Ovary (tissue), 3 donors: ENCODE data around the gene DLG5.

Experiments used
- EP300 ChIP-seq: sonication (generic); formaldehyde crosslinking; IDR thresholded peaks from one replicate; pipeline ENCODE4 v1.6.1; 2017; ENCODE audit warnings: antibody characterized with exemption
- POLR2A ChIP-seq: fragments of 450-650 bp; IDR thresholded peaks from one replicate; pipeline ENCODE4 v1.6.1; 2017; ENCODE audit warnings: antibody characterized with exemption, mild to moderate bottlenecking, moderate library complexity
- TF ChIP-seq, protein P1 (sequence below), 3 donors: fragments of 450-650 bp in 2 of 3; fragments of 200-600 bp in 1 of 3; IDR thresholded peaks; one replicate each; pipeline versions ENCODE4 v1.5.1 to v1.8.0; 2016 to 2022; ENCODE audit warnings: antibody characterized with exemption in 3 of 3, mild to moderate bottlenecking in 1 of 3
- donor health status: DM: no; HTN: no; CAD: no.

DNA sequence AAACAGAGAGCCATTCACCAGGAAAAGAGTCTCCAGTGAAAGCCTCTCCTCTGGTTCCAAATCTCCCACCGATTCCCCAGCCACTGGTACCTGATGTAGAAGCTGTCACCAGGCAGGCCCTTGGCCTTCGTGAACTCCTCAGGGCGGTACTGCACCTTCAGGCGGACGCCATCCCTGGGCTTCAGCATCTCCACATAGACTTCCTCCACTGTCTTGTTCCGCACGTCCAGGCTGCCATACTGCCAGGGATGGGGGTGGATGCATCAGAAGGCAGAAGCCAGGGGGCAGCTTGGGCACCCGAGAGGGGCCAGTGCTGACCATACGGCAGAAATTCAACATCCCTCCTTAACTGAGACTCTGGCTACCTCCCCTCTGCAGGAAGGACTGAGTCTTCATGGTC lies 118.8 kb downstream of the DLG5 start:
- TF ChIP-seq, protein P1, sequence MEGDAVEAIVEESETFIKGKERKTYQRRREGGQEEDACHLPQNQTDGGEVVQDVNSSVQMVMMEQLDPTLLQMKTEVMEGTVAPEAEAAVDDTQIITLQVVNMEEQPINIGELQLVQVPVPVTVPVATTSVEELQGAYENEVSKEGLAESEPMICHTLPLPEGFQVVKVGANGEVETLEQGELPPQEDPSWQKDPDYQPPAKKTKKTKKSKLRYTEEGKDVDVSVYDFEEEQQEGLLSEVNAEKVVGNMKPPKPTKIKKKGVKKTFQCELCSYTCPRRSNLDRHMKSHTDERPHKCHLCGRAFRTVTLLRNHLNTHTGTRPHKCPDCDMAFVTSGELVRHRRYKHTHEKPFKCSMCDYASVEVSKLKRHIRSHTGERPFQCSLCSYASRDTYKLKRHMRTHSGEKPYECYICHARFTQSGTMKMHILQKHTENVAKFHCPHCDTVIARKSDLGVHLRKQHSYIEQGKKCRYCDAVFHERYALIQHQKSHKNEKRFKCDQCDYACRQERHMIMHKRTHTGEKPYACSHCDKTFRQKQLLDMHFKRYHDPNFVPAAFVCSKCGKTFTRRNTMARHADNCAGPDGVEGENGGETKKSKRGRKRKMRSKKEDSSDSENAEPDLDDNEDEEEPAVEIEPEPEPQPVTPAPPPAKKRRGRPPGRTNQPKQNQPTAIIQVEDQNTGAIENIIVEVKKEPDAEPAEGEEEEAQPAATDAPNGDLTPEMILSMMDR (IDR thresholded peaks at IDR 0.05): no peak
- no peak for TF ChIP-seq EP300
- no peak for TF ChIP-seq POLR2A
